Measurements from ENCODE around the gene MT1B.

MT1B gene

GRCh38 chr16:56690420-56691122 lies 38.9 kb downstream of the MT1B start:
- no peak for DNase-seq

- DNase-seq: no peak
These were observed 40.2 kb downstream of the MT1B start for GRCh38 chr16:56691885-56692284.

GRCh38 chr16:56695246-56695645 lies 43.6 kb downstream of the MT1B start:
- no peak for DNase-seq

- DNase-seq: no peak
These were observed 45.9 kb downstream of the MT1B start for GRCh38 chr16:56697456-56698155.

GRCh38 chr16:56700195-56700594 lies 48.5 kb downstream of the MT1B start:
- no peak for DNase-seq

- DNase-seq: no peak
These were observed 48.9 kb downstream of the MT1B start for GRCh38 chr16:56700631-56701030.

GRCh38 chr16:56701534-56701933 lies 49.8 kb downstream of the MT1B start:
- no peak for DNase-seq
